Pancreas (tissue), 10 donors: ENCODE measurements around the gene CALD1. TPM values are rescaled to one million over a fixed set of nuclear protein-coding genes. Genes with fewer than 3 reads are reported as not detected.

Source experiments
- ATAC-seq, 4 donors: fragments of 200-7000 bp; cut with Tn5 transposase; one replicate each; pipeline versions ENCODE4 v1.8.0 to v1.9.1; 2020; ENCODE audit warnings: mild to moderate bottlenecking in 4 of 4, moderate library complexity in 4 of 4
- DNase-seq, 6 donors: peaks; one replicate each; pipeline ENCODE4 v3.0.0-alpha.2; 2020
- FAIRE-seq: peaks from 2 replicates; lab custom pipeline; 2012; peaks lifted over from hg19 to GRCh38; lab: Jason Lieb, UNC
- H3K27ac ChIP-seq, 4 donors: fragments of 200-600 bp; sonication (generic); 1 replicate in 3 of 4; 2 replicates in 1 of 4; pipeline versions ENCODE4 v1.5.0 to v1.8.0; 2020
- H3K27me3 ChIP-seq, 4 donors: fragments of 200-600 bp; one replicate each; pipeline ENCODE4 v1.8.0; 2021
- H3K36me3 ChIP-seq, 3 donors: fragments of 200-600 bp; sonication (generic) in 1 of 3; one replicate each; pipeline versions ENCODE4 v1.5.0 to v1.8.0; 2020 to 2021
- H3K4me1 ChIP-seq, 3 donors: fragments of 200-600 bp; one replicate each; pipeline ENCODE4 v1.8.0; 2021
- H3K4me3 ChIP-seq, 4 donors: fragments of 200-600 bp; sonication (generic) in 2 of 4; one replicate each; pipeline versions ENCODE4 v1.5.0 to v1.8.0; 2020 to 2021
- H3K9me3 ChIP-seq, 4 donors: fragments of 200-600 bp; one replicate each; pipeline ENCODE4 v1.8.0; 2021
- WGBS, 2 donors: extraction: QIAGEN DNeasy Blood & Tissue Kit; methylation state at CpG; one replicate each; pipeline ENCODE4 v1.1.7; 2013; 5-methylcytosine and 5-hydroxymethylcytosine counted together
- intact Hi-C, 3 donors: fragments of 100-400 bp; cut with DNase I; formaldehyde crosslinking; loops; one replicate each; pipeline versions ENCODE4 v1.11.1 to v1.14.2; 2022
- polyA plus RNA-seq, 2 donors: library from polyadenylated mRNA; stranded (reverse); fragments of 200-250 nt; gene quantifications; one replicate each; pipeline ENCODE4 v1.2.3, GENCODE V29; 2013
- total RNA-seq, 6 donors: library from RNA; stranded (reverse); fragmentation: NEBNext Ultra II Directional in 4 of 6; extraction: Animal tissue kit (Norgen Biotek cat#: 25700) in 4 of 6; gene quantifications; one replicate each; pipeline versions ENCODE4 v1.2.1 to v1.2.4, GENCODE V29; 2021 to 2023
- TF ChIP-seq, protein P1 (sequence below), 4 donors: fragments of 200-600 bp; sonication (generic) in 3 of 4; IDR thresholded peaks; one replicate each; pipeline versions ENCODE4 v1.5.0 to v1.8.0; 2021; ENCODE audit warnings: antibody characterized with exemption in 4 of 4
- donor health status: healthy with polysubstance abuse.
- donor health status: DM: no; HTN: no; CAD: no; lungs with moderate emphysema.
- donor health status: DM: no; HTN: no; CAD: no.
- donor health status: control.
- donor health status: control.
- donor health status: Bipolar disorder and iron deficiency.
- donor health status: DM: yes; HTN: yes; CAD: no.
- donor health status: DM: no; HTN: no; CAD: no.
- donor health status: DM: no; HTN: no; CAD: no.
- donor health status: DM: yes; HTN: yes; CAD: no.

CALD1 gene
- total and polyA plus RNA-seq, 8 donors, result 17.0 to 85.8 (median 33.2) TPM

DNA sequence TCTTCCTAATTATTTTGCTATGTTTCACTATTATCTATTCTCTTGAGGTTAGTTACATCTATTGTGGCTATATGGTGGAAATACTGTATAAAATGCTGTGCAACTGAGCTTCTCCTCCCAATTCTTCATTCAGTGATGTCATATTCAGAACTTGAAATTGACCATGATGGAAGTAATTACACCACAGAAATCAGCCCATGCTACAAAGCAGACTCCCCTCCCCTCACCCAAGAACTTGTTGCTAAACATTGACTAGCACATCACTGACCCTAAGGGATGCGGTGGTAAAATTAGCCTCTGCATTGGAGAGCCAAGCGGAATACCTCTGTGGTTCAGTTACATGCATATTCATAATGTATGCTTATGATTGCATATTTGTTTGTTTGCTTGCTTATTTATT is 8.8 kb downstream of the CALD1 start:
- 92 to 93% methylated on average over 2 of the region's 2 CpGs for WGBS, 2 donors

DNA sequence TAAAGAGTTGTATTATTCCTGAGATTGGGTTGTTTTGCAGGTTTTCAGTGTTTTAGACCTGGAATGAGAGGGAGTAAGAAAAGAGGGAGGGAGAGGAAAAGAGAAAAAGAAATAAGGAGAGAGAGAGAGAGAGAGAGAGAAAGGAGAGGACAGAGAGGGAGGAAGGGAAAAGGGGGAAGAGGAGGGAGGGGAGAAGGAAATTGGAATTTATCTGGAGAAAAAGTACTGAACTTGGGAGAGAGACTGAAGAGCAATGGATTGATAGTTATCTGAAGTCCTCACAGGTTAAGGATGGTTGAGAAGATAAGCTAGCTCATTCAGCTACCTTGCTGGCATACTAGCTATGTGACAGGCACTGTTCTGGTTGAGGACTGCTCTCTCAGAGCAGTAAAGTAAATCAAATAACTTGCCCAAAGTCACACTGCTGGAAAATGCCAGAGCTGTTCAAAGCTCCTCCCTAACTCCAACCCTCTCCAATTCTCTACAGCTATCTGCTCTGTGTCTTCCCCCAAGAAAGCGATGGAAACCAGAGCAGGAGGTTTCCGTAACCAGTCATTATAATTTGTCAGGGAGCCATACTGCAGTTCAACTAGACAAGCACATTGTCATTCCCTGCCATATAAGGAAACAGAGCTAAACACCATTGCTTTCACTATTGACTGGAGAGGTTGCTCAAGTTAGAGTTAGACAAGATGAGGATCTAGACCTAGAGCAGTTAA is 10.7 kb downstream of the CALD1 start:
- Histone ChIP-seq H3K4me3 (no peak overlapping the region), H3K4me1 (no peaks in the 10 kb centered on the region), H3K27me3 (no peaks in the 10 kb centered on the region), H3K9me3 (no peaks in the 10 kb centered on the region), H3K36me3 (no peaks in the 10 kb centered on the region), H3K27ac (peak overlapping the region in 1 of 4 donors; percentile 29)
- ATAC-seq (peak in 3 of 4 donors; percentile 22 to 57 (median 48)), DNase-seq (no peak), FAIRE-seq (peak; percentile 93)
- TF ChIP-seq, protein P1, sequence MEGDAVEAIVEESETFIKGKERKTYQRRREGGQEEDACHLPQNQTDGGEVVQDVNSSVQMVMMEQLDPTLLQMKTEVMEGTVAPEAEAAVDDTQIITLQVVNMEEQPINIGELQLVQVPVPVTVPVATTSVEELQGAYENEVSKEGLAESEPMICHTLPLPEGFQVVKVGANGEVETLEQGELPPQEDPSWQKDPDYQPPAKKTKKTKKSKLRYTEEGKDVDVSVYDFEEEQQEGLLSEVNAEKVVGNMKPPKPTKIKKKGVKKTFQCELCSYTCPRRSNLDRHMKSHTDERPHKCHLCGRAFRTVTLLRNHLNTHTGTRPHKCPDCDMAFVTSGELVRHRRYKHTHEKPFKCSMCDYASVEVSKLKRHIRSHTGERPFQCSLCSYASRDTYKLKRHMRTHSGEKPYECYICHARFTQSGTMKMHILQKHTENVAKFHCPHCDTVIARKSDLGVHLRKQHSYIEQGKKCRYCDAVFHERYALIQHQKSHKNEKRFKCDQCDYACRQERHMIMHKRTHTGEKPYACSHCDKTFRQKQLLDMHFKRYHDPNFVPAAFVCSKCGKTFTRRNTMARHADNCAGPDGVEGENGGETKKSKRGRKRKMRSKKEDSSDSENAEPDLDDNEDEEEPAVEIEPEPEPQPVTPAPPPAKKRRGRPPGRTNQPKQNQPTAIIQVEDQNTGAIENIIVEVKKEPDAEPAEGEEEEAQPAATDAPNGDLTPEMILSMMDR (IDR thresholded peaks at IDR 0.05), result no peak
- WGBS, 2 donors, result 67 to 71% methylated on average over 2 of the region's 2 CpGs
- intact Hi-C loops, result no loop called here

More for the DNA sequence above, 8.8 kb downstream of the CALD1 start:
- H3K36me3 ChIP-seq, result no peaks in the 10 kb centered on the region
- DNase-seq (no peak), ATAC-seq (no peak), FAIRE-seq (no peak)
- H3K27me3 ChIP-seq, result no peaks in the 10 kb centered on the region
- H3K27ac ChIP-seq, result no peak overlapping the region
- intact Hi-C loops, result no loop called here
- TF ChIP-seq, protein P1 (IDR thresholded peaks at IDR 0.05), result no peak
- H3K4me3 ChIP-seq, result no peak overlapping the region
- H3K9me3 ChIP-seq, result no peaks in the 10 kb centered on the region
- no peaks in the 10 kb centered on the region for H3K4me1 ChIP-seq

DNA sequence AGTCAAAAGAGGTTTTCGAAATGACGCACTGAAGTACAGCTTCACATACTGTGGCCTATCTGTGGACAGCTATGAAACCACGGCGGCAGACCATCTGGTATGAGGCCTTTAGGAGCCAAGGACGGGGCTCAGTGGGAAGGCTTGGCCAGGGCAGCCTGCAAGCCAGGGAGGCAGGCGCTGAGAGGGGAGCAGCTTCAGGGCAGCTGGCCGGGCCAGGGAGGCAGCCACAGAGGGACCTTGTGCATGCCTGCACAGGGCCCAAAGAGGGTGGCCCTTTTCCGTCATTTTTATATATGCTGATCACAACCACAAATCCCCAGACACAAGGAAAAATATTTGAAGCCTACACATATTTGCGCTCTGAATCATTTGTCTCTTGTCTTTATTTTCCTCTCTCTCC is 13.5 kb downstream of the CALD1 start:
- Histone ChIP-seq H3K27ac (no peak overlapping the region), H3K9me3 (no peaks in the 10 kb centered on the region), H3K36me3 (no peaks in the 10 kb centered on the region), H3K27me3 (no peaks in the 10 kb centered on the region), H3K4me3 (no peak overlapping the region), H3K4me1 (no peaks in the 10 kb centered on the region)
- intact Hi-C loops, result no loop called here
- ATAC-seq (peak in 2 of 4 donors; percentile 37 to 54), FAIRE-seq (no peak), DNase-seq (peak in 3 of 6 donors; percentile 17 to 58 (median 18))
- 91% methylated on average over 9 of the region's 9 CpGs for WGBS, 2 donors
- TF ChIP-seq, protein P1 (IDR thresholded peaks at IDR 0.05), result no peak

DNA sequence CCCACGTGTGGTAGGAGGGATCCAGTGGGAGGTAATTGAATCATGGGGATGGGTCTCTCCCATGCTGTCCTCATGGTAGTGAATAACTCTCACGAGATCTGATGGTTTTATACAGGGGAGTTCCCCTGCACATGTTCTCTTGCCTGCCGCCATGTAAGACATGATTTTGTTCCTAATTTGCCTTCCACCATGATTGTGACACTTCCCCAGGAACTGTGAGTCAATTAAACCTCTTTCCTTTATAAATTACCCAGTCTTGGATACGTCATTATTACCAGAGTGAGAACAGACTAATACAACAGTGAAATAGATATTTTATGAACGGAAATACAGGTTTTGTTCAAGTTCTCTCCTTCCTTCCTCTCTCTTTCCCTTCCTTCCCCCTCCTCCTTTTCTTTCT is 15.8 kb downstream of the CALD1 start:
- no peaks in the 10 kb centered on the region for H3K4me1 ChIP-seq
- no peak for FAIRE-seq
- WGBS, 2 donors, result 66 to 84% methylated on average over 5 of the region's 5 CpGs
- TF ChIP-seq, protein P1 (IDR thresholded peaks at IDR 0.05), result no peak
- H3K4me3 ChIP-seq, result no peak overlapping the region
- H3K9me3 ChIP-seq, result no peaks in the 10 kb centered on the region
- no peak overlapping the region for H3K27ac ChIP-seq
- H3K36me3 ChIP-seq, result no peaks in the 10 kb centered on the region
- DNase-seq, result no peak
- ATAC-seq, result no peak
- H3K27me3 ChIP-seq, result no peaks in the 10 kb centered on the region
- intact Hi-C loops, result no loop called here

DNA sequence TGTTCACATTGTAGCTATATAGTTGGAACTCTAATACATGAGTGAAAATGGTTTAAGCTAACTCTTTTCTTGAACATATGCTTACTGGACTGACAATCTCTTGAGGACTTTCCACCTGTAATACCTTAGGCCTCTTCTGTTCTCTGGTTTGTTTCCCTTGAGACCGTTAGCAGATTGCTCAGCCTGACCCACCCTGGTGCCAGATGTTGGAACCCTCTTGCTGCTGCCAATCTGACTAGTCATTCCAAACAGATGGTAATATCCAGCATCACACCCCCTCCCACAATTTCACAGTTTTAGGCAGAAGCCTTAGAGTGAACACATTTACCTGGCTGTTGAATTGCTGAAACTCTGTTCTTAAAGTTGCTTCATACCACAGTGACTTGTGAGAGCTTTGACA is 18.7 kb downstream of the CALD1 start:
- 51 to 57% methylated on average over 1 of the region's 1 CpG for WGBS, 2 donors
- TF ChIP-seq, protein P1 (IDR thresholded peaks at IDR 0.05), result no peak
- H3K27me3 ChIP-seq, result no peaks in the 10 kb centered on the region
- ATAC-seq (no peak), FAIRE-seq (no peak), DNase-seq (no peak)
- H3K36me3 ChIP-seq, result no peaks in the 10 kb centered on the region
- intact Hi-C loops, result no loop called here
- no peak overlapping the region for H3K4me3 ChIP-seq
- H3K27ac ChIP-seq, result no peak overlapping the region
- no peaks in the 10 kb centered on the region for H3K4me1 ChIP-seq
- H3K9me3 ChIP-seq, result no peaks in the 10 kb centered on the region
